PC-9 (cell line): ENCODE data around the gene IRGC. TPM values are rescaled to one million over a fixed set of nuclear protein-coding genes. Genes with fewer than 3 reads are reported as not detected.

Experiments used
- BruUV-seq: library from RNA; stranded (reverse); fragments of 400-500 nt; replicated peaks from 2 replicates; lab custom pipeline; 2021; lab: Mats Ljungman, UMichigan
- CTCF ChIA-PET: fragments of 300-600 bp; sonication (Branson Sonifier 250); formaldehyde crosslinking; loops from one replicate; lab custom pipeline; 2022; ENCODE audit warnings: antibody characterized with exemption; lab: Charles Lee
- POLR2A ChIA-PET: fragments of 300-600 bp; sonication (Branson Sonifier 250); formaldehyde crosslinking; loops from one replicate; lab custom pipeline; 2022; ENCODE audit warnings: antibody characterized with exemption; ENCODE audit not compliant: unreplicated experiment; lab: Charles Lee
- DNase-seq, 2 experiments: peaks; one replicate each; pipeline versions ENCODE4 v3.0.0 to v3.0.0-alpha.2; 2015 to 2022; ENCODE audit warnings: mixed read lengths in 1 of 2
- H2AFZ ChIP-seq: fragments of 200-600 bp; sonication (generic); 2 replicates; pipeline ENCODE4 v1.8.1; 2017; ENCODE audit warnings: antibody characterized with exemption
- H3F3A ChIP-seq: fragments of 200-600 bp; sonication (generic); 2 replicates; pipeline ENCODE4 v1.8.1; 2017; ENCODE audit warnings: antibody characterized with exemption, mild to moderate bottlenecking, low read depth; ENCODE audit not compliant: insufficient read depth
- H3K27ac ChIP-seq: fragments of 200-600 bp; sonication (generic); 2 replicates; pipeline ENCODE4 v1.6.1; 2016; ENCODE audit warnings: mixed run types
- H3K27me3 ChIP-seq: fragments of 200-600 bp; sonication (generic); 2 replicates; pipeline ENCODE4 v1.6.1; 2016; ENCODE audit warnings: low read depth, mixed run types; ENCODE audit not compliant: insufficient read depth
- H3K36me3 ChIP-seq: fragments of 200-600 bp; sonication (generic); 2 replicates; pipeline ENCODE4 v1.6.1; 2016; ENCODE audit warnings: low read depth, mixed run types
- H3K4me1 ChIP-seq: fragments of 200-600 bp; sonication (generic); replicated peaks from 2 replicates; pipeline ENCODE4 v1.6.1; 2016; ENCODE audit warnings: mixed run types; ENCODE audit not compliant: insufficient read depth
- H3K4me2 ChIP-seq: fragments of 200-600 bp; sonication (generic); 2 replicates; pipeline ENCODE4 v1.6.1; 2017; ENCODE audit warnings: mixed run types
- H3K4me3 ChIP-seq: fragments of 200-600 bp; sonication (generic); 2 replicates; pipeline ENCODE4 v1.6.1; 2016; ENCODE audit warnings: mixed run types
- H3K79me2 ChIP-seq: fragments of 200-600 bp; sonication (generic); 2 replicates; pipeline ENCODE4 v1.6.1; 2017; ENCODE audit warnings: low read depth, mixed run types
- H3K9me2 ChIP-seq: fragments of 200-600 bp; sonication (generic); 2 replicates; pipeline ENCODE4 v1.8.1; 2017; ENCODE audit warnings: mild to moderate bottlenecking; ENCODE audit not compliant: insufficient read depth
- H3K9me3 ChIP-seq: fragments of 200-600 bp; sonication (generic); 2 replicates; pipeline ENCODE4 v1.8.1; 2016; ENCODE audit warnings: low read depth; ENCODE audit not compliant: insufficient read depth
- H4K20me1 ChIP-seq: fragments of 200-600 bp; sonication (generic); 2 replicates; pipeline ENCODE4 v1.8.1; 2017; ENCODE audit not compliant: insufficient read depth
- CTCF ChIP-seq: fragments of 200-600 bp; sonication (generic); conservative IDR thresholded peaks from 2 replicates; pipeline ENCODE4 v1.6.1; 2017; ENCODE audit warnings: mixed run types, antibody characterized with exemption, mild to moderate bottlenecking, moderate library complexity
- EZH2 ChIP-seq: fragments of 200-600 bp; sonication (generic); IDR thresholded peaks from 2 replicates; pipeline ENCODE4 v1.8.0; 2017; ENCODE audit warnings: antibody characterized with exemption, low read depth
- intact Hi-C: fragments of 100-400 bp; cut with micrococcal nuclease; formaldehyde crosslinking; loops from one replicate; pipeline ENCODE4 v1.10.0; 2022; ENCODE audit not compliant: unreplicated experiment
- total RNA-seq: library from RNA; stranded (reverse); gene quantifications from 2 replicates; pipeline ENCODE4 v1.2.3, GENCODE V29; 2021

Gene IRGC
- total RNA-seq, 1 experiment from 2014 or later = not detected

GRCh38 chr19:43767818-43768217, 51.9 kb downstream of the IRGC start:
- Histone ChIP-seq H3K4me3 (no peak overlapping the region), H3K9me3 (no peaks in the 10 kb centered on the region), H3K27me3 (no peaks in the 10 kb centered on the region), H2AFZ (no peak overlapping the region), H3K9me2 (no peaks in the 10 kb centered on the region), H3K27ac (no peak overlapping the region), H4K20me1 (peaks cover 4% of the 10 kb centered on the region), H3K4me1 (peaks cover 39% of the 10 kb centered on the region), H3K36me3 (peaks cover 19% of the 10 kb centered on the region; the same call in 1 of the 2 replicates), H3K79me2 (peaks cover 4% of the 10 kb centered on the region; the same call in 1 of the 2 replicates), H3F3A (peaks cover 82% of the 10 kb centered on the region), H3K4me2 (no peak overlapping the region)
- no peak for DNase-seq
- ChIA-PET CTCF (interaction anchor here (0.7 to 0.9 kb wide), 2 partner anchors 11 to 25 kb away, joined by 3 read pairs; no protein-coding TSS in a partner anchor), POLR2A (no interaction called here)
- intact Hi-C loops = no loop called here
- BruUV-seq = no TSS peak
- TF ChIP-seq CTCF = no peak
- no peak for TF ChIP-seq EZH2

- H3K4me3 ChIP-seq = no peak overlapping the region
- H3K79me2 ChIP-seq = peaks cover 11% of the 10 kb centered on the region
- intact Hi-C loops = no loop called here
- H3K9me2 ChIP-seq = no peaks in the 10 kb centered on the region
- DNase-seq = no peak
- TF ChIP-seq EZH2 = no peak
- TF ChIP-seq CTCF = no peak
- no TSS peak for BruUV-seq
- H3K4me1 ChIP-seq = peaks cover 34% of the 10 kb centered on the region
- no peaks in the 10 kb centered on the region for H3K27me3 ChIP-seq
- POLR2A ChIA-PET = interaction anchor here (0.7 kb wide), 1 partner anchor 11 kb away, joined by 3 read pairs; no protein-coding TSS in a partner anchor
- peaks cover 10% of the 10 kb centered on the region for H4K20me1 ChIP-seq
- H3F3A ChIP-seq = peaks cover 84% of the 10 kb centered on the region
- H2AFZ ChIP-seq = no peak overlapping the region
- CTCF ChIA-PET = interaction anchor here (0.6 to 0.9 kb wide), 2 partner anchors 10 to 23 kb away, joined by 3 to 10 read pairs; no protein-coding TSS in a partner anchor
- peaks cover 26% of the 10 kb centered on the region; the same call in 1 of the 2 replicates for H3K36me3 ChIP-seq
- no peak overlapping the region for H3K4me2 ChIP-seq
- no peak overlapping the region; the same call in 1 of the 2 replicates for H3K27ac ChIP-seq
- H3K9me3 ChIP-seq = no peaks in the 10 kb centered on the region
Observed at GRCh38 chr19:43768273-43769050, 52.6 kb downstream of the IRGC start.

GRCh38 chr19:43769256-43769655, 53.4 kb downstream of the IRGC start:
- Histone ChIP-seq H3K9me3 (no peaks in the 10 kb centered on the region), H3K9me2 (no peaks in the 10 kb centered on the region), H2AFZ (no peak overlapping the region), H3K36me3 (peaks cover 30% of the 10 kb centered on the region; the same call in 1 of the 2 replicates), H3K4me3 (no peak overlapping the region), H3K79me2 (peaks cover 17% of the 10 kb centered on the region), H3K4me1 (peaks cover 26% of the 10 kb centered on the region), H3F3A (peaks cover 78% of the 10 kb centered on the region), H4K20me1 (peaks cover 10% of the 10 kb centered on the region), H3K27me3 (no peaks in the 10 kb centered on the region), H3K4me2 (no peak overlapping the region), H3K27ac (no peak overlapping the region)
- POLR2A ChIA-PET = no interaction called here
- CTCF ChIA-PET = no interaction called here
- no TSS peak for BruUV-seq
- DNase-seq = no peak
- TF ChIP-seq CTCF = no peak
- TF ChIP-seq EZH2 = no peak
- intact Hi-C loops = no loop called here

Other genes starting within 250 kb of the IRGC start
- gene PHLDB3, start 211.3 kb upstream of the IRGC start, total RNA-seq = 36.7 and 50.7 TPM in 2 replicates
- gene ETHE1, start 188.9 kb upstream of the IRGC start, total RNA-seq = 83.4 and 89.3 TPM in 2 replicates
- gene ZNF575, start 182.9 kb upstream of the IRGC start, total RNA-seq = 5.2 and 6.5 TPM in 2 replicates
- 37.2 and 45.1 TPM in 2 replicates for gene XRCC1, start 140.5 kb upstream of the IRGC start, total RNA-seq
- gene PINLYP, start 140.3 kb upstream of the IRGC start, total RNA-seq = 0.53 and 2.0 TPM in 2 replicates
- gene IRGQ, start 119.9 kb upstream of the IRGC start, total RNA-seq = 23.3 and 31.6 TPM in 2 replicates
- 15.5 and 16.9 TPM in 2 replicates for gene ZNF576, start 119.5 kb upstream of the IRGC start, total RNA-seq
- 0.37 and 0.60 TPM in 2 replicates for gene SRRM5, start 104.0 kb upstream of the IRGC start, total RNA-seq
- 46.6 and 61.1 TPM in 2 replicates for gene ZNF428, start 96.4 kb upstream of the IRGC start, total RNA-seq
- gene CADM4, start 76.2 kb upstream of the IRGC start, total RNA-seq = 68.3 and 71.1 TPM in 2 replicates
- gene PLAUR, start 45.9 kb upstream of the IRGC start, total RNA-seq = 35.2 and 53.6 TPM in 2 replicates
- gene SMG9, start 38.9 kb downstream of the IRGC start, total RNA-seq = 76.8 and 84.1 TPM in 2 replicates
- 92.4 and 92.7 TPM in 2 replicates for gene KCNN4, start 64.9 kb downstream of the IRGC start, total RNA-seq
- 2.6 and 2.9 TPM in 2 replicates for gene LYPD5, start 86.4 kb downstream of the IRGC start, total RNA-seq
- gene ZNF283, start 111.2 kb downstream of the IRGC start, total RNA-seq = 14.8 and 15.2 TPM in 2 replicates
- gene ZNF404, start 167.9 kb downstream of the IRGC start, total RNA-seq = 0.24 TPM in 1 of 2 replicates, not detected in the other
- 6.9 and 10.3 TPM in 2 replicates for gene ZNF45, start 219.2 kb downstream of the IRGC start, total RNA-seq
- 1.7 and 1.9 TPM in 2 replicates for gene ZNF221, start 235.2 kb downstream of the IRGC start, total RNA-seq